GM23338 (cell line): Measurements from ENCODE around the gene AKR1C2. TPM values are rescaled to one million over a fixed set of nuclear protein-coding genes. Genes with fewer than 3 reads are reported as not detected.

Experiments used
- ATAC-seq: fragments of 200-7000 bp; cut with Tn5 transposase; 3 replicates; pipeline ENCODE4 v1.9.1; 2020
- DNase-seq: peaks from one replicate; pipeline ENCODE4 v3.0.0-alpha.2; 2015; ENCODE audit warnings: low spot score
- H2AFZ ChIP-seq: fragments of 200-600 bp; sonication (generic); 2 replicates; pipeline ENCODE4 v1.8.0; 2016; ENCODE audit warnings: antibody characterized with exemption, mild to moderate bottlenecking, moderate library complexity
- H3F3A ChIP-seq: fragments of 200-600 bp; sonication (generic); replicated peaks from 2 replicates; pipeline ENCODE4 v1.8.0; 2017; ENCODE audit warnings: antibody characterized with exemption, mixed run types, low read depth
- H3K27ac ChIP-seq: fragments of 200-600 bp; sonication (generic); 2 replicates; pipeline ENCODE4 v1.6.1; 2016; ENCODE audit warnings: low read depth
- H3K27me3 ChIP-seq: fragments of 200-600 bp; sonication (generic); 2 replicates; pipeline ENCODE4 v1.8.0; 2016; ENCODE audit warnings: mild to moderate bottlenecking, mixed run types, moderate library complexity; ENCODE audit not compliant: insufficient read depth
- H3K36me3 ChIP-seq: fragments of 200-600 bp; sonication (generic); 2 replicates; pipeline ENCODE4 v1.8.0; 2016; ENCODE audit warnings: mild to moderate bottlenecking; ENCODE audit not compliant: insufficient read depth
- H3K4me1 ChIP-seq: fragments of 200-600 bp; sonication (generic); 2 replicates; pipeline ENCODE4 v1.8.0; 2016; ENCODE audit warnings: mild to moderate bottlenecking, moderate library complexity; ENCODE audit not compliant: insufficient read depth
- H3K4me2 ChIP-seq: fragments of 200-600 bp; sonication (generic); 2 replicates; pipeline ENCODE4 v1.7.1; 2017; ENCODE audit warnings: mixed run types
- H3K4me3 ChIP-seq: fragments of 200-600 bp; sonication (generic); 2 replicates; pipeline ENCODE4 v1.6.1; 2016; ENCODE audit warnings: mixed run types
- H3K79me2 ChIP-seq: fragments of 200-600 bp; sonication (generic); replicated peaks from 2 replicates; pipeline ENCODE4 v1.8.0; 2017; ENCODE audit warnings: mild to moderate bottlenecking; ENCODE audit not compliant: insufficient read depth
- H3K9me2 ChIP-seq: fragments of 200-600 bp; sonication (generic); 2 replicates; pipeline ENCODE4 v1.8.0; 2017; ENCODE audit not compliant: insufficient read depth
- H4K20me1 ChIP-seq: fragments of 200-600 bp; sonication (generic); replicated peaks from 2 replicates; pipeline ENCODE4 v1.8.0; 2017; ENCODE audit warnings: mild to moderate bottlenecking; ENCODE audit not compliant: insufficient read depth
- H3K27ac Mint-ChIP-seq: 2 replicates; pipeline ENCODE4 v1.8.0; 2020; ENCODE audit warnings: inconsistent platforms, mild to moderate bottlenecking, moderate library complexity, mixed read lengths
- H3K27me3 Mint-ChIP-seq: 3 replicates; pipeline ENCODE4 v1.8.0; 2022; ENCODE audit warnings: low read depth, mild to moderate bottlenecking, moderate library complexity, mixed read lengths, inconsistent platforms; ENCODE audit not compliant: insufficient read depth, poor library complexity
- H3K36me3 Mint-ChIP-seq: 3 replicates; pipeline ENCODE4 v1.8.0; 2021; ENCODE audit warnings: low read depth, mild to moderate bottlenecking, inconsistent platforms, moderate library complexity, mixed read lengths
- H3K4me1 Mint-ChIP-seq: 3 replicates; pipeline ENCODE4 v1.8.0; 2020; ENCODE audit warnings: mild to moderate bottlenecking, inconsistent platforms, mixed read lengths
- H3K4me3 Mint-ChIP-seq: 3 replicates; pipeline ENCODE4 v1.8.0; 2021; ENCODE audit warnings: moderate library complexity, mild to moderate bottlenecking, inconsistent platforms, mixed read lengths
- H3K9me3 Mint-ChIP-seq: 3 replicates; pipeline ENCODE4 v1.8.0; 2020; ENCODE audit warnings: moderate library complexity, mild to moderate bottlenecking, inconsistent platforms, mixed read lengths
- EZH2 ChIP-seq: fragments of 200-600 bp; sonication (generic); IDR thresholded peaks from one replicate; pipeline ENCODE4 v1.8.0; 2017; ENCODE audit warnings: antibody characterized with exemption, mild to moderate bottlenecking, low read depth; ENCODE audit not compliant: unreplicated experiment
- JUNB ChIP-seq: IDR thresholded peaks from one replicate; pipeline ENCODE4 v1.6.1; 2016; ENCODE audit warnings: antibody characterized with exemption; ENCODE audit not compliant: unreplicated experiment
- NANOG ChIP-seq: IDR thresholded peaks from 2 replicates; pipeline ENCODE4 v1.6.1; 2016; ENCODE audit warnings: antibody characterized with exemption, borderline replicate concordance
- ZNF114 ChIP-seq: fragments of 250-450 bp; sonication (Bioruptor Pico); IDR thresholded peaks from 2 replicates; pipeline ENCODE4 v1.5.0; 2020; ENCODE audit warnings: mild to moderate bottlenecking, moderate library complexity
- ZNF462 ChIP-seq: fragments of 250-450 bp; sonication (Bioruptor Pico); IDR thresholded peaks from 2 replicates; pipeline ENCODE4 v1.5.0; 2020; ENCODE audit warnings: mild to moderate bottlenecking, moderate library complexity
- polyA plus RNA-seq: library from polyadenylated mRNA; unstranded; fragments of >200 nt; fragmentation: Nextera tagmentation; extraction: Ambion mirVana; gene quantifications from 2 replicates; pipeline ENCODE4 v1.2.1, GENCODE V29; 2016
- total RNA-seq: library from RNA; depleted of rRNA; stranded (reverse); fragments of >200 nt; shearing (Covaris generic); gene quantifications from 2 replicates; pipeline ENCODE4 v1.2.3, GENCODE V29; 2014
- TF ChIP-seq, protein P1 (sequence below), 2 experiments: fragments of 200-600 bp in 1 of 2; sonication (generic) in 1 of 2; conservative IDR thresholded peaks; 2 replicates each; pipeline versions ENCODE4 v1.5.1 to v1.6.1; 2016 to 2017; ENCODE audit warnings: antibody characterized with exemption in 2 of 2, low read depth in 2 of 2, mild to moderate bottlenecking in 2 of 2, moderate library complexity in 1 of 2
- TF ChIP-seq, protein P2 (sequence below): IDR thresholded peaks from 2 replicates; pipeline ENCODE4 v1.6.1; 2016; ENCODE audit warnings: antibody characterized with exemption

Gene AKR1C2
- total and polyA plus RNA-seq, 2 experiments from 2014 or later: 0.35 to 0.86 TPM

DNA sequence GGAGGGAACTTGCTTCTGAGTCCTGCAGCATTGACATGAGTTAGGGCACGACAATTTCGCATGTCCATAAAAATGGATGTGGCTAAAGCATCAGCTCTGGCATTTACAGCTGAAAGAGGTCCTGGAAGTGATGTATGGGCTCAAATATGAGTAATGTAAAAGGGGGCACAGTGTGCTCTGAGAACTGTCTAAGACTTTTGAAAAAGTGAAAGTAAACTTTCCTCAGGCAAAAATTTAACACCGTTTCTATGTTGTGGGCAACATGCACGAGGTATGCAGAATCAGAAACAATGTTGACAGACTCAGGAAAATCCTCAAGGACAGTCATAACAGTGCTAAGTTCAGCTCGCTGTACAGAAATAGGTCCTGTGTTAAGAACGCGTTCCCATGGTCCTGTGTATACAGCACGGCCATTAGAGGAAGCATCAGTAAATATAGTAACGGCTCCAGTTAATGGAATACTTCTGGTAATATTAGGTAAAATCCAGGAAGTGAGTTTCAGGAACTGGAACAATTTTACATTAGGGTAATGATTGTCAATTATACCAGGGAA is 37.9 kb upstream of the AKR1C2 start:
- no peaks in the 10 kb centered on the region for H4K20me1 ChIP-seq
- 0 out of 2 replicates have a peak, but pooled peaks cover 2% of the 10 kb centered on the region for H3K9me2 ChIP-seq
- no peak overlapping the region for H3K4me2 ChIP-seq
- H3K27ac ChIP-seq: no peak overlapping the region
- no peak for DNase-seq
- H3K27me3 Mint-ChIP-seq: no peaks in the 10 kb centered on the region
- no peaks in the 10 kb centered on the region for H3K4me1 Mint-ChIP-seq
- H3K4me3 ChIP-seq: no peak overlapping the region
- H3K27ac Mint-ChIP-seq: no peak overlapping the region
- TF ChIP-seq, protein P1, sequence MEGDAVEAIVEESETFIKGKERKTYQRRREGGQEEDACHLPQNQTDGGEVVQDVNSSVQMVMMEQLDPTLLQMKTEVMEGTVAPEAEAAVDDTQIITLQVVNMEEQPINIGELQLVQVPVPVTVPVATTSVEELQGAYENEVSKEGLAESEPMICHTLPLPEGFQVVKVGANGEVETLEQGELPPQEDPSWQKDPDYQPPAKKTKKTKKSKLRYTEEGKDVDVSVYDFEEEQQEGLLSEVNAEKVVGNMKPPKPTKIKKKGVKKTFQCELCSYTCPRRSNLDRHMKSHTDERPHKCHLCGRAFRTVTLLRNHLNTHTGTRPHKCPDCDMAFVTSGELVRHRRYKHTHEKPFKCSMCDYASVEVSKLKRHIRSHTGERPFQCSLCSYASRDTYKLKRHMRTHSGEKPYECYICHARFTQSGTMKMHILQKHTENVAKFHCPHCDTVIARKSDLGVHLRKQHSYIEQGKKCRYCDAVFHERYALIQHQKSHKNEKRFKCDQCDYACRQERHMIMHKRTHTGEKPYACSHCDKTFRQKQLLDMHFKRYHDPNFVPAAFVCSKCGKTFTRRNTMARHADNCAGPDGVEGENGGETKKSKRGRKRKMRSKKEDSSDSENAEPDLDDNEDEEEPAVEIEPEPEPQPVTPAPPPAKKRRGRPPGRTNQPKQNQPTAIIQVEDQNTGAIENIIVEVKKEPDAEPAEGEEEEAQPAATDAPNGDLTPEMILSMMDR (conservative IDR thresholded peaks at IDR 0.05; ENCODE audit: low read depth in 2 of 2): no peak
- no peak for TF ChIP-seq ZNF462 (CRISPR knock-in tag)
- TF ChIP-seq EZH2: no peak
- no peak for TF ChIP-seq ZNF114
- TF ChIP-seq JUNB: no peak
- TF ChIP-seq NANOG: no peak
- TF ChIP-seq, protein P2, sequence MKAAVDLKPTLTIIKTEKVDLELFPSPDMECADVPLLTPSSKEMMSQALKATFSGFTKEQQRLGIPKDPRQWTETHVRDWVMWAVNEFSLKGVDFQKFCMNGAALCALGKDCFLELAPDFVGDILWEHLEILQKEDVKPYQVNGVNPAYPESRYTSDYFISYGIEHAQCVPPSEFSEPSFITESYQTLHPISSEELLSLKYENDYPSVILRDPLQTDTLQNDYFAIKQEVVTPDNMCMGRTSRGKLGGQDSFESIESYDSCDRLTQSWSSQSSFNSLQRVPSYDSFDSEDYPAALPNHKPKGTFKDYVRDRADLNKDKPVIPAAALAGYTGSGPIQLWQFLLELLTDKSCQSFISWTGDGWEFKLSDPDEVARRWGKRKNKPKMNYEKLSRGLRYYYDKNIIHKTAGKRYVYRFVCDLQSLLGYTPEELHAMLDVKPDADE: no peak
- H3K36me3 Mint-ChIP-seq: no peaks in the 10 kb centered on the region
- no peaks in the 10 kb centered on the region for H3K36me3 ChIP-seq
- no peaks in the 10 kb centered on the region for H3K4me1 ChIP-seq
- no peaks in the 10 kb centered on the region for H3F3A ChIP-seq
- no peaks in the 10 kb centered on the region for H3K27me3 ChIP-seq
- H3K4me3 Mint-ChIP-seq: no peak overlapping the region
- no peaks in the 10 kb centered on the region for H3K79me2 ChIP-seq
- H3K9me3 Mint-ChIP-seq: peaks cover 3% of the 10 kb centered on the region; the same call in 1 of the 3 replicates
- no peak for ATAC-seq
- no peak overlapping the region for H2AFZ ChIP-seq
